Tibial artery (tissue), 4 donors: Measurements from ENCODE around the gene PRLH.
"Not testable (repeated sequence)": the region's sequence is repeated elsewhere in the genome, so short reads cannot be mapped to it uniquely, and the experiment has no call there.

Source experiments
- DNase-seq, 2 donors: peaks; one replicate each; pipeline ENCODE4 v3.0.0-alpha.2; 2019
- H3K27ac ChIP-seq, 2 donors: fragments of 200-600 bp; sonication (generic) in 1 of 2; 1 replicate in 1 of 2; 2 replicates in 1 of 2; pipeline ENCODE4 v1.5.1; 2018 to 2019; ENCODE audit warnings: mild to moderate bottlenecking in 1 of 2
- H3K27me3 ChIP-seq, 2 donors: fragments of 200-600 bp; sonication (generic) in 1 of 2; one replicate each; pipeline versions ENCODE4 v1.5.1 to v1.6.0; 2016 to 2019
- H3K36me3 ChIP-seq, 3 donors: fragments of 200-600 bp; sonication (generic) in 2 of 3; one replicate each; pipeline ENCODE4 v1.5.1; 2016 to 2019; ENCODE audit warnings: mild to moderate bottlenecking in 2 of 3
- H3K4me1 ChIP-seq, 4 donors: fragments of 200-600 bp; sonication (generic) in 2 of 4; 1 replicate in 3 of 4; 2 replicates in 1 of 4; pipeline ENCODE4 v1.5.1; 2016 to 2019
- H3K4me3 ChIP-seq, 2 donors: fragments of 200-600 bp; sonication (generic) in 1 of 2; 1 replicate in 1 of 2; 2 replicates in 1 of 2; pipeline ENCODE4 v1.5.1; 2018 to 2019; ENCODE audit warnings: mild to moderate bottlenecking in 2 of 2
- H3K9me3 ChIP-seq, 3 donors: fragments of 200-600 bp; sonication (generic) in 1 of 3; one replicate each; pipeline ENCODE4 v1.5.1; 2016 to 2019
- intact Hi-C: fragments of 100-400 bp; cut with DNase I; formaldehyde crosslinking; loops from one replicate; pipeline ENCODE4 v1.15.0; 2023; ENCODE audit warnings: low total_unique reads
- TF ChIP-seq, protein P1 (sequence below), 2 experiments: fragments of 200-600 bp in 1 of 2; fragments of 450-650 bp in 1 of 2; IDR thresholded peaks; one replicate each; pipeline ENCODE4 v1.5.1; 2017 to 2019; ENCODE audit warnings: antibody characterized with exemption in 2 of 2, mild to moderate bottlenecking in 1 of 2, moderate library complexity in 1 of 2

PRLH gene

DNA sequence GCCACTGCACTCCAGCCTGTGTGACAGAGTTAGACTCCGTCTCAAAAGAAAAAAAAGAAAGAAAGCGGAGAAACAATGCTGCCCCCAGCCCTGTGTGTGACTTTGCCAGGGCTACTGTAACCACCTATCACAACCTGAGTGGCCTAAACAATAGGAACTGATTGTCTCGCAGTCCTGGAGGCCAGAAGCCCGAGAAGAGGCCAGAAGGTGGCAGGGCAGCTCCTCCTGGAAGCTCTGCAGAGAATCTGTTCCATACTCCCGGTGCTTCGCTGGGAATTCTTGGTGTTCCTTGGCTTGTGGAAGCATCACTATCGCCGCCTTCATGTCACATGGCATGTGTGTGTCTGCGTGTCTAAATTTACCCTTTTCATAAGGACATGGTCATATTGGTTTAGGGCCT lies 38.6 kb downstream of the PRLH start:
- intact Hi-C loops, result loop anchor here (5.0 kb wide), 1 partner anchor 137 kb away; no protein-coding TSS in a partner anchor
- TF ChIP-seq, protein P1, sequence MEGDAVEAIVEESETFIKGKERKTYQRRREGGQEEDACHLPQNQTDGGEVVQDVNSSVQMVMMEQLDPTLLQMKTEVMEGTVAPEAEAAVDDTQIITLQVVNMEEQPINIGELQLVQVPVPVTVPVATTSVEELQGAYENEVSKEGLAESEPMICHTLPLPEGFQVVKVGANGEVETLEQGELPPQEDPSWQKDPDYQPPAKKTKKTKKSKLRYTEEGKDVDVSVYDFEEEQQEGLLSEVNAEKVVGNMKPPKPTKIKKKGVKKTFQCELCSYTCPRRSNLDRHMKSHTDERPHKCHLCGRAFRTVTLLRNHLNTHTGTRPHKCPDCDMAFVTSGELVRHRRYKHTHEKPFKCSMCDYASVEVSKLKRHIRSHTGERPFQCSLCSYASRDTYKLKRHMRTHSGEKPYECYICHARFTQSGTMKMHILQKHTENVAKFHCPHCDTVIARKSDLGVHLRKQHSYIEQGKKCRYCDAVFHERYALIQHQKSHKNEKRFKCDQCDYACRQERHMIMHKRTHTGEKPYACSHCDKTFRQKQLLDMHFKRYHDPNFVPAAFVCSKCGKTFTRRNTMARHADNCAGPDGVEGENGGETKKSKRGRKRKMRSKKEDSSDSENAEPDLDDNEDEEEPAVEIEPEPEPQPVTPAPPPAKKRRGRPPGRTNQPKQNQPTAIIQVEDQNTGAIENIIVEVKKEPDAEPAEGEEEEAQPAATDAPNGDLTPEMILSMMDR (IDR thresholded peaks at IDR 0.05), result no peak
- DNase-seq, result no peak
- no peak overlapping the region for H3K27ac ChIP-seq
- H3K4me3 ChIP-seq, result no peak overlapping the region
- H3K36me3 ChIP-seq, result no peaks in the 10 kb centered on the region
- H3K27me3 ChIP-seq, result no peaks in the 10 kb centered on the region
- no peaks in the 10 kb centered on the region for H3K9me3 ChIP-seq
- H3K4me1 ChIP-seq, result peaks cover 0 to 22% (median 9%) of the 10 kb centered on the region in 4 donors

DNA sequence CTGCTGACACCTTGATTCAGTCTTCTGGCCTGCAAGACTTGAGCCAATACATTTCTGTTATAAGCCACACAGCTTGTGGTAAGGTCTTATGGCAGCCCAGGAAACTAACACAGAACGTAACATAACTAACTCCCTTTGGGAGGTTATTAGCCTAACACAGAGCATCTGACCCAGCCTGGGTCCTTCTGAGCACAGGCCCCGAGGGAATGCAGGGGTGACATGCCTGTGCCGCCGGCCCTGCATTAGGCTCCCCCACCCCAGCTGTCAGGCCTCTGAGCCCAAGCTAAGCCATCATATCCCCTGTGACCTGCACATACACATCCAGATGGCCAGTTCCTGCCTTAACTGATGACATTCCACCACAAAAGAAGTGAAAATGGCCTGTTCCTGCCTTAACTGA lies 40.1 kb downstream of the PRLH start:
- H3K4me1 ChIP-seq, intact Hi-C loops, DNase-seq, H3K36me3 ChIP-seq, H3K9me3 ChIP-seq, H3K27ac ChIP-seq, H3K27me3 ChIP-seq, H3K4me3 ChIP-seq: not testable (repeated sequence)

DNA sequence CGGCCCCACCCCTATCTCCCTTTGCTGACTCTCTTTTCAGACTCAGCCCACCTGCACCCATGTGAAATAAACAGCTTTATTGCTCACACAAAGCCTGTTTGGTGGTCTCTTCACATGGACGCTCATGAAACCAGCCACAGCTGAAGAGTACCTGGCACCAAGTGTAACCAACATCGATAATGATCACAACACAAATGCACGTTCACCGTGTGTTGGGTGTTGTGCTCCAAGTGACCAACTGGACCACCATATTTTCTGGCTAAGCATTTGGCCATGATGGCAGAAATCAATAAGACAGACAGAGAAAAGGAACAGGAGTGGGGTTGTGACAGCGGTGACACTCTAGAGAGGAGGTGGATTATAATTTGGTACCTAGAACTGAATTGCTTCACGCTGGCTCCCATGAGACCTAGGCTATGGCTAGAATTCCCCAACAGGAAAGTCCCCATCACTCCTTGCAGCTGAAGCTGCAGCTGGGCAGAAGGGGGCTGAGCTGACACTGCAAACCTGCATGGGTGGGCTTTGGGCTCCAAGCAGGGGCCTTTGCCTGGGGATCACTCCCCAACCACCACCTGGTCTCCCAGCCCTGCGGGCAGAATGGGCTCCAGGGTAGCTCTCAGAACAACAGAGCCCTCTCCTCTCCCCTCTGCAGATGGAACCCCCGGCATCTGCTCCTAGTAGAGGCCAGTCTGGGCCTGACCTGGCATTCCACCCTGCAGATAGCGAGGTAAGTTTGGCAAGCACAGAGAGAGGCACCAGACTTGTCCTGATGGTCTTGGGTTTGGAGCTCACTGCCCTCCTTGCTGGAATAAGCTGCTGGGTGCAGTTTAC lies 46.4 kb downstream of the PRLH start:
- TF ChIP-seq, protein P1 (IDR thresholded peaks at IDR 0.05), result no peak
- Histone ChIP-seq H3K27ac (no peak overlapping the region), H3K36me3 (no peaks in the 10 kb centered on the region), H3K9me3 (no peaks in the 10 kb centered on the region), H3K27me3 (no peaks in the 10 kb centered on the region), H3K4me3 (no peak overlapping the region), H3K4me1 (peaks cover 0 to 33% (median 22%) of the 10 kb centered on the region in 4 donors)
- intact Hi-C loops, result no loop called here
- no peak for DNase-seq

DNA sequence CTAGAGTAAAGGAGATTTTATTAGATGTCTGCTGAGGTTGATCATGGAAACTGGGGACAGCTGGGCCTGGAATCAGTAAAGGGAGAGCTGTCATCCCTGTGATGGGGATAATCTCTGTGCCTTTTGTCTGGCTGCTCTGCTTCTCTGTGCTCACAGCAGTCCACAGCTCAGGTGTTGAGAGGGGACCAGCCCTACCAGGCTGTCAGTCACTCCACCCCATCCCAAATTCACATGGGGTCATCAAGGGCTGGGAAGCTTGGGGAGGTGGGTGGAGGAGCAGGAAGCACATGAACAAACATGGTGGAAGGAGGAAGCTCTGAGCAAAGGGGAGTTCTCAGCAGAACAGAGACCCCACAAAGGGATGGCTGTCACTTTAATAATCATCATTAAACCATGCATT lies 47.3 kb downstream of the PRLH start:
- Histone ChIP-seq H3K36me3 (no peaks in the 10 kb centered on the region), H3K4me3 (no peak overlapping the region), H3K27ac (peak overlapping the region in 1 of 2 donors; percentile 81), H3K4me1 (peaks cover 0 to 43% (median 31%) of the 10 kb centered on the region in 4 donors), H3K27me3 (no peaks in the 10 kb centered on the region), H3K9me3 (no peaks in the 10 kb centered on the region)
- TF ChIP-seq, protein P1 (IDR thresholded peaks at IDR 0.05), result no peak
- DNase-seq, result no peak
- intact Hi-C loops, result no loop called here

DNA sequence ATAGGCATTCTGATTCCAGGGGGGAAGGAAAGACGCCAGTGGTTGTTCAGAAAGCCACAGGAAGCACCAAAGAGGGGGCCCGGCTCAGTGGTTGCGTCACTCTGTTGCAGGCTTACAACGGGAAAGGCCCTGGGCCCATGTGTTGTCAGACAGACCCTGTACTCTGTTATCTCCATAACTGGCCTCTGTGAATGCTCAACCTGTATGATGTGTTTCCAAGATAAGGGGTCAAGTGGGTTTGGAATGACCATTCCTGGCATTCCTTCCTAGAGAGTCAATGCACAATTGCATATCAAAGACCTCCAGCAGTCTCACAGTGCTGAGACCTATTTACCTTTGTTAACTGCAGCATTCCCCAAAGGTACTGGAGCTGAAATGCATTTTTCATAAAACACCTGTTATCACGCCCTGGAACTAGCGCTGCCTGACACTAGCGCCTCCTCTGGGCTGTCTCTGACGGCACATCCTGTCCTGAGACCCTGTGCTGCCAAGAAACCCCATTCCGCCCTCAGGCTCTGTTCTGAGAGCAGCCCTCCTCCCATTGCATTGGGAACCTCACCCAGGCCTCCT lies 47.9 kb downstream of the PRLH start:
- H3K27me3 ChIP-seq, result no peaks in the 10 kb centered on the region
- no peaks in the 10 kb centered on the region for H3K36me3 ChIP-seq
- no peak overlapping the region for H3K4me3 ChIP-seq
- H3K27ac ChIP-seq, result peak overlapping the region; percentile 76 to 81
- intact Hi-C loops, result no loop called here
- TF ChIP-seq, protein P1 (IDR thresholded peaks at IDR 0.05), result no peak
- no peaks in the 10 kb centered on the region for H3K9me3 ChIP-seq
- peaks cover 0 to 48% (median 32%) of the 10 kb centered on the region in 4 donors for H3K4me1 ChIP-seq
- no peak for DNase-seq

DNA sequence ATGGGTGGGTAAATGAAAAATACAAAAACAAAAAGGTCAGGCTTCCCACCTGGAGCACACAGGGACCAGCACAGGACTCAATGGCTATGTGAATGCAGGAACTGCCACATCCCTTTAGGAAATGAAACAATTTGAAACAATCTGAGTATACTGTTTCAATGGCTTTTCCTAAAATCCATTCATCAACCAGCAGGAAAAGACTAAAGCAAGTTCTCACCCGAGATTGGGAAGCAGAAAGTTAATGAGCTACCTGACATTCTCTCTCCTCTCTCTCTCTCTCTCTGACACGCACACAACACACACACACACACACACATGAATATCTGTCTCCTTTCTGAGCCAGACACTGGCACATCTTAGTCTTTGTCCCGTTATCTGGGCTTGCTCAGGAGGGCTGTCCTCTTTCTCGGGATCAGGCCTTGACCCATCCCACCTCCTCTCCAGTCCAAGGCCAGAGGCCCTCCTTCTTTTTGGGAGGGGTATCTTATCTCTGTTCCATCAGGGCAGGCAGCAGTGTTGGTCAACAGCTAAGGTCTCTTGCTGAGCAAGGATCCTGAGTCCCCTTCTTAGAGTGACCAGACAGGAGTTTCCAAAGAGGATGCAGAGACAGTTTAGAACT lies 49.4 kb downstream of the PRLH start:
- H3K4me1 ChIP-seq, result peaks cover 0 to 49% (median 32%) of the 10 kb centered on the region in 4 donors
- H3K4me3 ChIP-seq, result no peak overlapping the region
- DNase-seq, result no peak
- no peaks in the 10 kb centered on the region for H3K36me3 ChIP-seq
- intact Hi-C loops, result no loop called here
- H3K27ac ChIP-seq, result peak overlapping the region; percentile 76 to 81
- TF ChIP-seq, protein P1 (IDR thresholded peaks at IDR 0.05), result no peak
- H3K9me3 ChIP-seq, result no peaks in the 10 kb centered on the region
- no peaks in the 10 kb centered on the region for H3K27me3 ChIP-seq
